Stimulated activated CD8-positive, alpha-beta memory T cell treated with anti-CD3 and anti-CD28 coated beads, Interleukin-7, amount 100 ng/mL, for 4 hours (primary cell): ENCODE measurements around the gene COL4A6.

Source experiments
- DNase-seq, 2 donors: peaks; one replicate each; pipeline ENCODE4 v3.0.0-alpha.2; 2020; ENCODE audit warnings: low read depth in 2 of 2

Gene COL4A6

DNA sequence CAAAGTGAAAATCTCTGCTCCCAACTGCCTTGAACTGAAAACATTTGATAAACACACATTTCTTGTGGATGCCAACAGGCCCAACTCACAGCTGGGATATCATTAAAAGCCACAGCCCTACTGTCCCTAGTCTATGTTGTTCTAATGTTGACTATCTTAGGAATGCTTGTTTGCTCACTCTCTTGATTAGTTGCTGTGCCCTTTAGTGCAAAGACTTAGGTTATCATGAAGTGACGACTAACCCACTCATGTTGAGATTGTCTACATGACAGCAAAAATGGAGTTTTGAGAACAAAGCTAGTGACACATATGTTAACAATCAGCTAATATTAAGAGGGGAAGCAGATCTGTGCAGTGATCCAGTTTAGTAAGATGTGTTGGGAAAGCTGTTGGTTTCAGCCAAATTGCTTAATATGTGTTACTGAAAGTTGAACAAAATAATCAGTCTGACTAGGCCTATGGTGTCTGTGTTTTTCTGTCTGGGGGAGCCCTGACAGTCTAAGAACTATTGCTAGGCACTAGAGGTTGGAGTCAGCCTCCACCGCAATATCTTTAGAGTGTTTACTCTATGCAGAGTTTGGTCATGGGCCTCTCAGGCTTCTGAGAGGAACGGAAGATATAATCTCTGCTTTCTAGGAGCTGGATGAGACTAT lies 221.2 kb downstream of the COL4A6 start:
- DNase-seq: no peak

- no peak for DNase-seq
Measured at GRCh38 chrX:108216405-108216804, 221.8 kb downstream of the COL4A6 start.

GRCh38 chrX:108211301-108211700 lies 226.9 kb downstream of the COL4A6 start:
- no peak for DNase-seq

DNA sequence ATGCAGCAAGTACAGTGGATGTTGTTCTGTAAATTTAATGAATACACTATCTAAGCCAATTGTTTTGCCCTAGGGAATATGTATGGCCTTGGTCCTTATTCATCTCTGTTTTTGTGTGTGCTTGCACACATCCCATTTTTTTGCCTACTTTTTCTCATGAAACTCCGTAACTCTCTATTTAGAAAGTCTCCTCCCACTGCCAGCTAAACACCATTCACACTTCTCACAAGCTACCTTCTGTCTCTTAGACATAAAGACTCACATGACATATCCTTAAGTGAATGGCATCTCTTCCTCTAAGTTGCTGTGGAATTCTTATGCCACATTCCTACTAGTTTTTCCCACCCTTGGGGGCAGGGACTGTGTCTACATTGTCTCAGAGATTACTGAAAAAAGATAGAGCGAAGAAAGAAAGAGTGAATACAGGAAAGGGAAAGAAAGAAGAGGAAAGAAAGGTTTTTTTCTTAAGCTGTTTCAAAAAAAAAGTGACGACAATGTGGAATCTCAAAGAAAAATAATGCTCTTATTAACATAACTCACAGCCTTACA lies 229.1 kb downstream of the COL4A6 start:
- DNase-seq: no peak

DNA sequence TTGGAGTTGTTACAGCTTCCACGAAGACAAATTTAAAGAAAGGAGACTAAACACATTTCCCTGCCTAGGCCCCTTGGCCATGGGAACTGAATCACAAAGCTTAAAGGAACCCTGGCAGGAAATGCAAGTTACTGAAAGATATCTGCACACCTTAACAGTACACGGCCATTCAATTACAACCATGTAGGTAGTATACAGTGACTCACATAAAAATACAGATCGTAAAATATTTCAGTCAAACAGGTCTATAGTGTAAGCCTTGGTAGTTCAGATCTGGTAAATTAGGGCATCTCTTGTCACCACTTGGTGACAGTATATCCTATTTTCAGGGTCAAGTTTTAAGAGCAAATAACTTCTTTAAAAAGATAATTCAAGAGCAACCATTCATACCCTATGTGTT lies 234.7 kb downstream of the COL4A6 start:
- no peak for DNase-seq

DNA sequence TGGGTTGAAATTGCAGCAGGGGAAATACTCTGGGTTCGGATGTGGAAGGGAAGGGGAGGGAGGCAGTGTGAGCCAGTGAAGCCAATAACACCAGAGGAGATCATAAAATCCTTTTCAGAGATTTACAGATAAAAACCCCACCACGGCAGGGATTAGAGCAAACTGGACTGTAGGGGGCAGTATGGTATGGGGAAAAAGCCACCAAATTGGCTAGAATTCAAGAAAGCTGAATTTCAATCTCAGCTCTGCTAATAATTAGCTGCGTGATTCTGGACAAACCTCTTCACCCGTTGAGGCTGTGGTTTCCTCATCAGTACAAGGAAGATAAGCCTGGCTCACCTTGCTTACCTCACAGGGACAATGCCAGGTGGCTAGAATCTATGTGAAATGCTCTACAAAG lies 238.5 kb downstream of the COL4A6 start:
- DNase-seq: no peak

DNA sequence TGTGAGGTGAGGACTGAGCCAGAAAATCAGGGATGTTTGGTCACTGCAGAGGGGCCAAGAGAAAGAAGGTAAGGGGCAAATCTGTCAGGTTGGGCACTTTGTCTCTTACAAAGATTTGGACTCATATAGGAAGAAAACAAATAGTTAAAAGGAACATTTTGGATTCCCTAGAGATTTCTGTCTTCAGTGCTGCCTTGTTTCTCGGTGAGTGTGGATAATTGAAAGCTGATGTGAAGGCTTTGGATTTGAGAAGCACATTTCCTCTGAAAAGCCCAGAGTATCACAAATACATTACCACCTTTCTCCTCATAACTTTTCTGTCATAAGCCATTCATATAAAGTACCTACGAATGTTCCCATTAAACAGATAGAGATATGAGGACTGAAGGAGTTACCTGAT lies 239.2 kb downstream of the COL4A6 start:
- DNase-seq: no peak

- no peak for DNase-seq
Measured at GRCh38 chrX:108198420-108198819, 239.8 kb downstream of the COL4A6 start.

DNA sequence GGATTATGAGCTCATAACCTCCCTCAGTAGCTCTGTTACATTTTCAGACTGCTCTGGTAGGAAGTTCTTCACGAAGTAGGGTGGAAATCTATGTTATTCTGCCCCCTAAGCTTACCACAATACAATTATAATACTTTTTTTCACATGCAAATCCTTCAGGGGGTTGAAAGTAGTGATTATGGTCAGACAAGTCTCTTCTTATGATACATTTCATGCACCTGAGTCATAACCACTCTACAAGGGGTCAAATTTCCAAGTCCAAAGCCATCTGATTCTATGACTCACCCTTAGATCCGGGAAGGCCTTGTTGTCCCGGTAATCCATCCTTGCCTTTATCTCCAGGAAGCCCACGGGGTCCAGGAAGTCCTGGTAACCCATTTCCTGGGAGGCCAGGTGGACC lies 251.4 kb downstream of the COL4A6 start:
- DNase-seq: no peak

DNA sequence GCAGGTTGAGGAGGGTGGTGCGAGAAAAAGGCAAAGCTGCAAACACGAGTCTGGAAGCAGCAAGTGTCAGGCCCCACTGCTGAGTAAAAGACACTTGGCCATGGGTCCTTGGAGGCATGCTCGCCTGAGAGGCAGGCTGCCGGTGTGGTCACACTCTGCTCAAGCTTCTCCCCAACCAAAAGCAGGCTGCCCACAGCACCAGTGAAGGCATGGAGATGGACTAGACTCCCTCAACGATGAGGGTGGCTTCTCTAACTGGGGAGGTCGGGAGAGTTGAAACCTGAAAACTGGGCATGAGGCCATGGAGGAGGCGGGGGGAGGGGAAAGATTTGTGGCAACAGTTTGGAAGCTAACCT lies 260.1 kb downstream of the COL4A6 start:
- no peak for DNase-seq

DNA sequence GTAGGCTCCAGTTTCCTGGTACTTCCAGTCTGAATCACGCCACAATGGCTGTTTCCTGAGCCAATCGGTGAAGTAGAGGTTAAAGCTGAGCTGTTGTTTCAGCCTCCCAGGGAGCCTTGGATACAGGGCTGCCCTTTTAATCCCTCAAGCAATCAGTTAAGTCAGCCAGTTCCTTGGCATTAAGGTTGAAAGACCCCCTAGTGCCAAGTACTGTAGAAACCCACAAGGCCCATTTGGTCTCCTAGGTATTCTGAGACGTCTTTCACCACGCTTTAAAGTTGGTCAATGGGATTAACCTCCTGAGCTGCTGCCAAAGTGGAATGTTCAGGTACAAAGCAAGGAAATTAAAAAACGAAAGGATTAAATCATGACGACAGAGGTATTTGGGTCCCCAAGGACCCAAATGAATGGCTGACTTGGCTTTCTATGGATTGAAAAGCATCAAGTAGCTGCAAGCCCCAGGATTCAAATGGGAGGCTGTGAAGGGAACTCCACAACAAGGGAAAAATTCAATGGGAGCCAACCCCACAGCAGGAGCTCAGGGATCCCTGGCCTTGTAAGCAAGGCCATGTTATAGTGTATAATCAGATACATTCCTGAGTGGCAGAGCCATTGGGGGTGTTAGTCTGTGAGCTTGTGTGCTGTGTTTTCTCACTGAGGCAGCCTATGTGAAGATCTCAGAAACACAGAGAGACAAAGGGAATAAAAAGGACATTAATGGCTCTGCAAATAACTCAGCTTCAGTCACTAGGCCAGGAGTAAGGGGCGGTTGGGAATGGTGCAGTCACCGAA lies 260.7 kb downstream of the COL4A6 start:
- DNase-seq: no peak

DNA sequence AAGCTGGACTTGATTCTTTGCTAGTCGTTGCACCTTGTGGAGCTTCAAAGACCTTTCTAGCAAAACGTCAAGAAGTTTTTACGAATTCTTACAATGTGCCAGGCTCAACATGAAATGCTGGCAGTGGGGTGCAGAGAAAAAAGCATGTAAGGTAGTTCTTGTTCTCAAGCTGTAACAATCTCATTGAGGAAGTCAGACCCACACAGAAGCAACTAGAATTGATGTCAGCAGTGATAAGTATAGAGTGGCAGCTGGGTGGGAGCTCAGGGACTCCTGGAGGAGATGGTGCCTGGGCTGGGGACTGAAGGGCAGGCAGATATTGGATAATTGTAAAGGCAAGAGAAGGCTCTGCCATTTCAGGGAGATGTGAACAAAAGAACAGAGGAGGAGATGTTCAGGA lies 264.3 kb downstream of the COL4A6 start:
- no peak for DNase-seq

GRCh38 chrX:108171671-108172070 lies 266.6 kb downstream of the COL4A6 start:
- no peak for DNase-seq

- DNase-seq: no peak
Measured at GRCh38 chrX:108169768-108170167, 268.5 kb downstream of the COL4A6 start.

GRCh38 chrX:108168961-108169740 lies 269.1 kb downstream of the COL4A6 start:
- no peak for DNase-seq

DNA sequence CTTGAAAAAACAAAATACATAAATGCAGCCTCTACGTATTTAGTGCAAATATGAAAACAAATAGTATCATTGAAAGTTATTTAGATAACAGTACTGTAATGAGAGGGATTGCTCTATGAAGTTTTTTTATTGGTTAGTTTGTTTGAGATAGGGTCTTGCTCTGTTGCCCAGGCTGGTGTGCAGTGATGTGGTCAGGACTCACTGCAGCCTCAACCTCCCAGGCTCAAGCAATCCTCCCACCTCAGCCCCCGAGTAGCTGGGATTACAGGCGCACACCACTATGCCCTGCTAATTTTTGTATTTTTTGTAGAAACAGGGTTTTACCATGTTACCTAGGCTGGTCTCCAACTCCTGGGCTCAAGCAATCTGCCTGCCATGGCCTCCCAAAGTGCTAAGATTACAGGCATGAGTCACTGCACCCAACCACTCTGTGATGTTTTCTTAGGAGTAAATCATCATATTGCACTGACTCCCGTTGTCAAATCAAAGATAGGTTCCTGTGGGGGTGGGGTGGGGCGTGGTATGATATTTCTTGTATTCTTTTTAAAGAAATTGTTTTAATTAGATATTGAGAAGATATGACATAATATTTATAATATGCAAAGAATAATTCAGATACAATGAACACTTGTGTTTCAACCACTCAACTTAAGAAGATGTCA lies 270.9 kb downstream of the COL4A6 start:
- DNase-seq: no peak

GRCh38 chrX:108165383-108166111 lies 272.7 kb downstream of the COL4A6 start:
- no peak for DNase-seq

DNA sequence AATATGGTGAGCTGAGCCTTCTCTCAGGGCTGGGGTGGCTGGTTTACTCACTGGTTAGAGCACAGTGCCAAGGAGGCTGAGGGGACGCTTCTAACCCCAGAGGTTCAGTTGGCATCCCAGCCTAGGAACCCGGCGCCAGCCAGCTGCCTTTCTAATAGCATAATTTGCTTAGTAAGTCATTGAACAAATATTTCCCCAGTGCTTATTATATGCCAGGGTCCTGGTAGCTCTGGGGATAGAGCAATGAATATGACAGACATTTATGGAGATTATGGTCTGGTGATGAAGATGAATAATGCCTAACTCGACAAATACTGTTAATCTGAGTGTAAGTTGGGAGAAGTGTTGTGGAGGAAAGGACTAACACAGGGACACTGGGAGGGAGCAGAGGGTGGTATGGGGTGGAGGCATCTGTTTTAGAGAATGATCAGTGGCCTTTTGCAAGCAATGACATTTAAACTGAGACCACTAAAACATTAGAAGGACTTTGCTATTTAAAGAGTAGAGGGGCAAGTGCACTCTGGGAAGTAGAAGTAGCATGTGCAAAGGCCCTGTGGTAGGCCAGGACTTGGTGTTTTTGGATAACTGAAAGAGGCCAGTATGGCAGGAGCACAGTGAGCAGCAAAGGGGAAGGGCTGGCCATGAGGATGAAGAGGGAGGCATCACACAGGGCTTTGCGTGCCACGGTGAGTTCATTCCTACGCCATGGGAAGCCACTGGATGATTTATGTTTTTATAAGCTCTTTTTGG lies 274.7 kb downstream of the COL4A6 start:
- DNase-seq: no peak

GRCh38 chrX:108162265-108162664 lies 276.0 kb downstream of the COL4A6 start:
- no peak for DNase-seq

DNA sequence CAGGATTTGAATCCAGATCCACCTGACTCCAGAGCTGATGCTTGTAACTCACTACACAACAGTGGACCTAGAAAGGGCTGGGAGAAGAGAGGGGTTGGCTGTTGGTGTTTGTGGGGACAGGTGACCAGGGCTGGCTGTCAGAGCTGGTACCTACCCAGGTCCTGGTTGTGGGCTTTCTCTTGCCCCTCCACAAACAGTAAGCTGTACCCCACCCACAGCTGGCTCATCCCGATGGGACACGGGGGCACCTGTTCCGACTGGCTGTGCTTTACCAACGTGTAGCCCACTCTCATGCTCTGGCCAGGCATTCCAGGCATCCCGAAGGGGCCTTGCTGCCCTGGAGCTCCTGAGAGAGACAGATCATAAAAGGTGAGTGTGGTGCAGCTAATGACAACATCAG lies 277.9 kb downstream of the COL4A6 start:
- no peak for DNase-seq
